Eye (tissue), 1 donor: ENCODE results near the gene ISG20.

Source experiments
- DNase-seq: peaks from one replicate; pipeline ENCODE4 v3.0.0-alpha.2; 2015

ISG20 gene

DNA sequence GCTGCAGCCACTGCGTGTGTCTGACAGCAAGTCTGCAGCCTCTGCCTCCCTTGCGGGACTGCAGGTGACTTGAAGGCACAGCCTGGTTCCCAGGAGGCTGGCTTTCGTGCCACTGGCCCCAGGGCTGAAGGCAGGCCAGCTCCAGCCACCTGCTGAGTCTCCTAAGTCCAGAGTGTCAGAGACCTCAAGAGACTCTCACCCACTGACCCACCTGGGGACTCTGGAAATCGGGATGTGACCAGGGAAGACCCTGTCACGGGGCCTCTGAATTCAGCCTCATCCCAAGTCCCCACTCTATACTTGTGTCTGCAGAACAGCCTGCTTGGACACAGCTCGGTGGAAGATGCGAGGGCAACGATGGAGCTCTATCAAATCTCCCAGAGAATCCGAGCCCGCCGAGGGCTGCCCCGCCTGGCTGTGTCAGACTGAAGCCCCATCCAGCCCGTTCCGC is 16.3 kb downstream of the ISG20 start:
- no peak for DNase-seq

DNA sequence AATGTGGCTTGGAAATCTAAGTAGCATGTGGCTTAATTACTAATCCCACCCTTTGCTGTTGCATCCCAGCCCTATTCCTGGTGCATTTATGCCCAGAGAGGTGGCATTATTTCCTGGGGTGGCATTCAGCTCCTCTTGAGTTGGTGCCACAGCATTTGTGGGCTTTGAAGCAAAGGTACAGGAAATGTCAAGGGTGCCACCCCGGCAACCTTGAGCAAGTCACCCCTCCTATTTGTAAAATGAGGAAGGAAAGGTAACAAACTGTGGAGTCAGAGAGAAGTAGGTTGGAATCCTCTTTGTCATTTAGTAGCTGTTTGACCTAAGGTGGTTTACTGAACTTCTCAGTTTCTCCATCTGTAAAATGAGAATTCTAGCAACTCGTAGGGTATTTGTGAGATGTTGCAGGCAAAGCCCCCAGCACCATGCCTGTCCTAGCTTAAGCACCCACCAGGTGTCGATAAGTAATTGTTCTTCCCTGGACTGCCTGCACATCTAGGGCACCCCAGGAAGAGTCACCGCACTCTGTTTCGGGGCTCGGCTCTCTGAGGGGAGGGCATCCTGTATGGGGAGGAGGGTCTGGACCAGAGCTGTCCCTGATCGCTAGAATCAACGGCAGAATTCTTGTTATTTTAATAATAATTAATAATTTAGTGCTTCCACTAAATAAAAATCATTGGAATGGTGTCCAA is 17.1 kb downstream of the ISG20 start:
- DNase-seq, result no peak

GRCh38 chr15:88656760-88657221 is 18.0 kb downstream of the ISG20 start:
- no peak for DNase-seq

DNA sequence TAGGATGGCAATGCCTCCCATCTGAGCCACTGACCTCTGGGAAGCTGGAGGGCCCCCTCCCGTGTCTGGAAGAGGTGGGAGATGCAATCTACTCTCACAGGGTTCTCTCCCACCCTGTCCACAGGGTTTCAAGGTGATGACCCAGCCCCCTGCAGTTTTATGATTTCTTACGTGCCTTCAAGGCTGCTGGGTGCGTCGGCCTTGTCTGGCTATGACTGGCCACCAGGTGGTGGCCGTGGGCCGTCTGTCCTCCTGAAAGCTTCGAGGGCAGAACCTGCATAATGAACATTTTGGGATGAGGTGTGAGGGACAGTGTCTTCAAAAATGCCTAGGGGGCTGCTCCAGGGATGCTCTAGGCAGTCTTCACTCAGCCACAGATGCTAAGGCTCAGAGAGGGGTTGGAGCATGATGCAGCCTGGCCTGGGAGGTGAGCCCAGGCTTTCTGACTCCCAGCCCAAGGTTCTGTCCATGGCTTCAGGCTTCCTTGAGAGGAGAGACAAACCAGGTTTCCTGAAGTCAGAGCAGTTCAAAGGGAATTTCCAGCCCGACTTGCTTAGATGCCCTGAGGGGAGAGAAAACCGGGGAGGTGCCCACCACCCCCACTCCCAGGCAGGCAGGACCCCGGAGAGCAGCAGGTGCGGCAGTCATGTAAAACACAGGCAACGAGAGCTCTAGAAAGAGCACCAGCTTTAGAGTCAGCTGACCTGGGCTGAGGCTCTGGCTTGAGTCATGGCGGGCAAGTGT is 18.7 kb downstream of the ISG20 start:
- DNase-seq, result peak; percentile 67

DNA sequence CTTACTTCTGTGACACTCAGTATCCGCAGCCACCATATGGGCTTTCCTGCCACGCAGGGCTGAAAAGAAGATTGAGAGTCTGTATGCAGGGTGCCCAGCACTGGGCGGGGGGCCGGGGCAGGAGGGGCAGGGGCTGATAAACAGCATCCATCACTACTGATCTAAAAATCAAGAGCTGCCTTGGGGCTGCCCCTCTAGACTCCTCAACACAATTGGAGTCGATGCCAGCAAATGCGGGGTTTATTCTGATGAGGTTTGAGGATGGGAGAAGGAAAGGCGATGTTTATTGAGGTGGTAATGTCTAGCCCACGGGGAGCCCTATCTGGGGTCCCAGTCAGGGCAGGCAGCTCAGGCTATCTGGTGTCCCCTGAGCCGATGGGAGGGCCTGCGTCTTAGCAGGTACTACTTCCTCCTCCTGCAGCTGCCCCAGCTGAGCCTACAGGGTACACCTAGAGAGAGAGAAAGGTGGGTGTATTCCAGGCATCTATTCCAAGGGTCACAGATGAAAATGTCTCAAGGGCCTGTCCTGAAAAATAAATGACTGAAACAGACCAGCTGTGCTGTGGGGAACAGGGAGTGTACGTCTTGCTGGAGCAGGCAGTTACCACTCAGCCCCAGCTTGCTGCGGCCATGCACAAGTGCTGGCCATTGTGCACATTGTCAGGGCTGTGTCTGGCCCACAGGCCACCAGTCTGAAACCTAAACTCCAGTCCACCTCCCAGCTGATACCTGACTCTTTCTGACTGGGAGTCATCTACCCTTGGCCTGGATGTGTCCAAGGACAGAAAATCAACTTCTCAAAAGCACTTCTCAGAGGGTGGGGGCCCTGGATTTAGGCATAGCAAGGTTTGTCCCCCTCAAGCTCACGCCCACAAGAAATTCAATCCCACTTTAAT is 19.5 kb downstream of the ISG20 start:
- DNase-seq, result no peak

DNA sequence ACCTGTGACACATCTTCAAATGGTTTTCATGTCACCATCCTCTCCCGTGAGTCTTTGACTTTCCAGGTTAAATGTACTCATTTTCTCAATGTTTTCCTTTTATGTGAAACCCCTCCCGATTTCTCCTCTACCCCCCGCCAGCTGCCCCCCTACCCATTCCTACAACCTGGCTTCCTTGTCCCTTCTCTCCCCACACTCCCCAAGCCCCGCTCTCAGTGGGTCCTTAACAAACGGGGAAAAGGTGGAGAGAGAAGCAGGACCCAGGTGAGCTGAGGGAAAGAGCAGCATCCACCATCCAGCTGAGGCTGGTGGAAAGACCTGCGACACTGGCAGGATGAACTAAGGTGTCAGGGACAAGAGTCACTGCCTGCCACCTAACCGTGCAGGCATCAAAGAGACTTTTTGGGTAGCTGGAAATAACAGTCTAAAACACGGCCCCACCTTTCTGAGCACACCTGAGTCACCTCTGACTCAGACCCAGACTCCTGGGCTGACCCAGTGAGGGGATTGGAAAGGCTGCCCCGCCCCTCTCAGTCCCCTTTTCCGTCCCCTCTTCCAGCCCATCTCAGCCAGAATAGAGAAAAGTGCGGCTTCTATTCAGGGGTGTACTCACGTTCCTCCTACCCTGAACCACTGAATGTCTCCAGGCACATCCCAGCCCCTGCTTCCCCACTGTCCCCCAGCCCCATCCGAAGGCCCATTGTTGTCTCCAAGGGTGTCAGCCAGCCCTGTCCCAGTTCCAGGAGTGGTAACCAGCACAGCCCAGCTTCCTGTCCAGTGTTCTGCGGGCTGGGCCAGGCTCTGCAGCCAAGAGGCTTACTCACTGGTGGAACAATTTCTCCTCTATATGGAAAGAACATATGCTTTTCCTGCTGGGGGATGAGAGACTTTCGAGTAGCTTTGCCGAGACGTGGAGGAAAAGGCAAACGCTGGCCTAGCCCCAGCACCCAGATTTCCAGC is 20.4 kb downstream of the ISG20 start:
- no peak for DNase-seq

GRCh38 chr15:88661041-88661700 is 22.4 kb downstream of the ISG20 start:
- DNase-seq, result no peak

GRCh38 chr15:88661761-88662556 is 23.1 kb downstream of the ISG20 start:
- peak; percentile 60 for DNase-seq

- no peak for DNase-seq
Observed at GRCh38 chr15:88663141-88663621, 24.4 kb downstream of the ISG20 start.

- no peak for DNase-seq
Observed at GRCh38 chr15:88664151-88664778, 25.4 kb downstream of the ISG20 start.

- DNase-seq, result no peak
Observed at GRCh38 chr15:88674661-88675060, 35.8 kb downstream of the ISG20 start.

GRCh38 chr15:88678755-88679154 is 39.9 kb downstream of the ISG20 start:
- no peak for DNase-seq

DNA sequence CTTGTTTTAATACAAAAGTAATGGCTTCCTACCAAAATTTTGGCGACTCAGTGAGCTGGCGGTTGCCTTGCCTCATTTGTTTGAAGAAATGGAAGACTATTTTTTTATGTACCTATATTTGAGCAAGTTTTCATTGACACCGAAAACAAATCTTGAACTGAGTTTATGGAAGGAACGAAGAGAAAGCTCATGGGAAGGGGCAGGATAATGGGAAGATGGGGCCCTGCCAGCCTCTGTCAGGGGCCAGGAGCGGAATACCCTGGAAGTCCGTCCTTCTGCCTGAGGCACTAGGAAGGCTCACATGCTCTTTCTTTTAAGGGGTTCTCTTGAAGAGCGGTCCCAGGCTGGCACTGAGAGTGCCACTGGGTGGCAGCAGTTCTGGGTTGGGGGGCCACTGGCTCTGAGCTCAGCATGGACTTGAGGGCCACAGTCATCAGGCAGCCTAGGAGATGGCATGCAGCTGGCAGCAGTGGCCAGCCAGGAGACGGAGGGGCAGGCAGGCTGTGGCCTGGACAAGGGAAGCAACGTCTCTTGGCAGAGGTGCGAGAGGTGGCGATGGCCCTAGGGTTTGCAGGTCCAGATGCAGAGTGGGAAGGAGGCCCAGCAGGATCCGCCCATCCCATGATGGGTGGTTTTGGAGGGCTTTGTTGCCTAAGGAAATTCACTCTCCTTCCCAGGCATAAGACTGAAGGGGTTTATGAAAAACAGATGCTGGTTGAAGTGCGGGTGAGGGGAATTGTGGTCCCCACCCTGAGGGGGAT is 41.6 kb downstream of the ISG20 start:
- DNase-seq, result peak; percentile 63

- DNase-seq, result no peak
Observed at GRCh38 chr15:88681610-88682221, 42.9 kb downstream of the ISG20 start.

GRCh38 chr15:88684345-88684744 is 45.5 kb downstream of the ISG20 start:
- no peak for DNase-seq

DNA sequence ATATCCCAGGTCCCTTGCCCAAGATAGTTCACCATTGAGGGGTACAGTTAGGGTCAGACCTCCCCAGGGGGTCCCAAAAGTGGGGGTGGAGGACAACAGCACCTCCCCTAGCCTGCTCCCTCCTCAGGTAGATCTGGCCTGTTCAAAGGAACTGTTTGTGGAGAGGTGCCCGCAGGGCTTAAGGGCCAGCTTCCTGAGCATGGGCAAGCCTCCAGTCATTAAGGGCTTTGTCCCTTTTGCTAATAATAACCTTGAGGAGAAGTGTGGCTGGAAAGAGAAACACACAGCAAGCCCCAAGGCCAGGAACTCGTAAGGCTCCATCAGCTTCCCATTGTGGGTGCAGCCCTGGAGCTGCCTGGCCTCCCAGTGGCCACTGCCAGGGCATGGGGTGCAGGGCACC is 47.4 kb downstream of the ISG20 start:
- no peak for DNase-seq

- no peak for DNase-seq
Observed at GRCh38 chr15:88688394-88688933, 49.6 kb downstream of the ISG20 start.

DNA sequence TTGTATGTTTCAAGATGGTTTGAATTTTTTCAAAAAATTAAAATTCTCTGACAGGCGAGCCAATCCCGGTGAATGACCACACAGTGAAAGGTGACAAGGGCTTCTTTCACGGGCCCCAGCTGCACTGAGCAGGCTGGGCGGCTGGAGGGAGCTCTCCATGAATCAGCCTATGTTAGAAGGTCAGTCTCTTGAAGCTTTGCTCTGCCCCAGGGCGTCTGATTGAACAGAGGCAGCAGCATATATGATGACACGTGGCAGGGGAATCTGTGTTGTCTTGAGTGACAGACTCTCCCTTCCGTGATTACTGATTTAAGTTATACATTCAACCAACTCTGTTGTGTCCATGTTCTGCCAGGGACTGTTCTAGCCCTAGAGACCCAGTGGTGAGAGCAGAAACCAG is 51.5 kb downstream of the ISG20 start:
- no peak for DNase-seq
